Measurements from ENCODE around the gene PCARE. TPM values are rescaled to one million over a fixed set of nuclear protein-coding genes. Genes with fewer than 3 reads are reported as not detected.

Gene PCARE
- total RNA-seq, 2 experiments from 2014 or later = not detected

GRCh38 chr2:29066271-29066860, 8.0 kb downstream of the PCARE start:
- Mint-ChIP-seq H3K36me3 (ENCODE audit: low read depth) (no peaks in the 10 kb centered on the region), H3K4me1 (no peaks in the 10 kb centered on the region), H3K4me3 (no peak overlapping the region), H3K27ac (no peak overlapping the region), H3K9me3 (no peaks in the 10 kb centered on the region), H3K27me3 (no peaks in the 10 kb centered on the region)
- CTCF ChIA-PET = interaction anchor here (0.5 to 1.7 kb wide), 2 partner anchors 9 to 240 kb away, joined by 3 to 5 read pairs; no protein-coding TSS in a partner anchor
- POLR2A ChIA-PET = no interaction called here
- DNase-seq = no peak

GRCh38 chr2:29065068-29065811, 9.1 kb downstream of the PCARE start:
- H3K9me3 Mint-ChIP-seq = no peaks in the 10 kb centered on the region
- no peaks in the 10 kb centered on the region for H3K27me3 Mint-ChIP-seq
- H3K36me3 Mint-ChIP-seq (ENCODE audit: low read depth) = no peaks in the 10 kb centered on the region
- ChIA-PET POLR2A (no interaction called here), CTCF (interaction anchor here (1.7 kb wide), 1 partner anchor 10 kb away, joined by 5 read pairs; no protein-coding TSS in a partner anchor)
- H3K4me1 Mint-ChIP-seq = no peaks in the 10 kb centered on the region
- no peak overlapping the region for H3K27ac Mint-ChIP-seq
- H3K4me3 Mint-ChIP-seq = no peak overlapping the region
- DNase-seq = no peak

DNA sequence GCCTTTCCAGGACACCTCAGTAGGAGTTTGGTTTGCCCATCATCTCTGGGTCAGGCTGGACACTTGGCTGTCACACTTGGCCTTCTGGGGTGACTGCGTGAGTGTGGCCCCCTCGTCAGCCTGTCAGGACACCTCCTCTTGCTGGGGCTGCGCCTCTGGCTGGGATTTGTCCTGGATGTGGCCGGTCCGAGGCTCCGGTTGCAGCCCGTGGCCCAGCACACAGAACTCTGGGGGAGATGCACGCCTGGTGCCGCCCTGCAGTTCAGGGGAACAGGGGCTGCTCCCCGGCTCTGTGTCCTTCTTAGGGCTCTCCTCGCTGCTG, 9.6 kb downstream of the PCARE start:
- DNase-seq = no peak
- ChIA-PET CTCF (interaction anchor here (1.7 kb wide), 1 partner anchor 11 kb away, joined by 5 read pairs; no protein-coding TSS in a partner anchor), POLR2A (no interaction called here)
- Mint-ChIP-seq H3K9me3 (no peaks in the 10 kb centered on the region), H3K4me1 (peaks cover 3% of the 10 kb centered on the region), H3K27ac (no peak overlapping the region), H3K27me3 (no peaks in the 10 kb centered on the region), H3K4me3 (no peak overlapping the region), H3K36me3 (ENCODE audit: low read depth) (no peaks in the 10 kb centered on the region)

- DNase-seq = no peak
- Mint-ChIP-seq H3K4me1 (peaks cover 3% of the 10 kb centered on the region), H3K27ac (no peak overlapping the region), H3K36me3 (ENCODE audit: low read depth) (no peaks in the 10 kb centered on the region), H3K9me3 (no peaks in the 10 kb centered on the region), H3K4me3 (no peak overlapping the region), H3K27me3 (no peaks in the 10 kb centered on the region)
- ChIA-PET CTCF (no interaction called here), POLR2A (no interaction called here)
These were observed 10.0 kb downstream of the PCARE start for GRCh38 chr2:29064346-29064715.

GRCh38 chr2:29063646-29064345, 10.5 kb downstream of the PCARE start:
- no peaks in the 10 kb centered on the region for H3K36me3 Mint-ChIP-seq (ENCODE audit: low read depth)
- no peak for DNase-seq
- CTCF ChIA-PET = interaction anchor here (1.0 kb wide), 1 partner anchor 11 kb away, joined by 3 read pairs; no protein-coding TSS in a partner anchor

DNA sequence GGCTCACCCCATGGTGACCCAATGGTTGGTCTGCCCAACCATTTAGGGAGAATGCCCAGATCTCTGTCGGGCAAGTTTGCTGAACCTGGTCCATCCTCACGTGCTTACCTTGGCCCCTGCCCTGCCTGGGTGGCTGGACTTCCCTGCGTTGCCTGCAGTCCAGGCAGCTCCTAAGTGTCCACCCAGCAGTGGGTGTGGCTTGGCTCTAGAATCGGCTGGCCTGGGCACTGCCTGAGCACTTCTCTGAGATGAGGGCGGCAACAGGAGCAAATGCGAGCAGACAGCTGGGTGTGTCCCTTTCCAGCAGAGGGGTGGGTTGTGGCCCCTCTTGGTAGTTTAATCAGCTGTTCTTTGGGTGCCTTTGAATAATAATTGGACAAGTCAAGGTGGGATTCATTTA, 11.3 kb downstream of the PCARE start:
- no peak overlapping the region for H3K4me3 Mint-ChIP-seq
- H3K36me3 Mint-ChIP-seq (ENCODE audit: low read depth) = no peaks in the 10 kb centered on the region
- POLR2A ChIA-PET = no interaction called here
- no peak for DNase-seq
- H3K4me1 Mint-ChIP-seq = peaks cover 3% of the 10 kb centered on the region
- no peaks in the 10 kb centered on the region for H3K9me3 Mint-ChIP-seq
- CTCF ChIA-PET = interaction anchor here (0.6 to 1.0 kb wide), 2 partner anchors 10 to 596 kb away, joined by 3 read pairs; no protein-coding TSS in a partner anchor
- no peaks in the 10 kb centered on the region for H3K27me3 Mint-ChIP-seq
- H3K27ac Mint-ChIP-seq = no peak overlapping the region

More at GRCh38 chr2:29063646-29064345, 10.5 kb downstream of the PCARE start:
- no peak overlapping the region for H3K4me3 Mint-ChIP-seq
- H3K27ac Mint-ChIP-seq = no peak overlapping the region
- H3K4me1 Mint-ChIP-seq = peaks cover 3% of the 10 kb centered on the region
- POLR2A ChIA-PET = no interaction called here
- H3K9me3 Mint-ChIP-seq = no peaks in the 10 kb centered on the region
- no peaks in the 10 kb centered on the region for H3K27me3 Mint-ChIP-seq

DNA sequence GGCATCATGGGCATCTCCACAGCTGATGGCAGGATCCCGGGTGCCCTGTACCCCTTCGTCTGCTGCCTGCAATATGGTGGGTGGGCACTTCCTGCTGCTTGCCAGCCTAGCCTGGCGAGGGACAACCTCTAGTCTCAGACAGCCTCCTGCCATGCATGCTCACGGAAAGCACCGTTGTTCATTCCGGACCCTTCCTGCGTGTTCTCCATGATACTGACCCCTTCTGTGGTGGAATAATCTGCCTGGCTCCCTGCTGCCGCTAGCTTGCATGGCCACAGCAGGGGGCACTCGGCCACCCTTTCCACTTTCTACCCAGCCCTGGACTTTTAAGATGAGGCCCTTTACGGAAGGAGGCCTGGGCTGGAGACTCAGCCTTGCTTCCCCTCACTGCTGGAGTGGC, 12.0 kb downstream of the PCARE start:
- CTCF ChIA-PET = interaction anchor here (0.6 to 1.4 kb wide), 3 partner anchors 9 to 595 kb away, joined by 3 to 6 read pairs (median 3); no protein-coding TSS in a partner anchor
- Mint-ChIP-seq H3K27me3 (no peaks in the 10 kb centered on the region), H3K4me3 (no peak overlapping the region), H3K9me3 (no peaks in the 10 kb centered on the region), H3K4me1 (peaks cover 3% of the 10 kb centered on the region), H3K36me3 (ENCODE audit: low read depth) (no peaks in the 10 kb centered on the region), H3K27ac (no peak overlapping the region)
- POLR2A ChIA-PET = no interaction called here
- no peak for DNase-seq

DNA sequence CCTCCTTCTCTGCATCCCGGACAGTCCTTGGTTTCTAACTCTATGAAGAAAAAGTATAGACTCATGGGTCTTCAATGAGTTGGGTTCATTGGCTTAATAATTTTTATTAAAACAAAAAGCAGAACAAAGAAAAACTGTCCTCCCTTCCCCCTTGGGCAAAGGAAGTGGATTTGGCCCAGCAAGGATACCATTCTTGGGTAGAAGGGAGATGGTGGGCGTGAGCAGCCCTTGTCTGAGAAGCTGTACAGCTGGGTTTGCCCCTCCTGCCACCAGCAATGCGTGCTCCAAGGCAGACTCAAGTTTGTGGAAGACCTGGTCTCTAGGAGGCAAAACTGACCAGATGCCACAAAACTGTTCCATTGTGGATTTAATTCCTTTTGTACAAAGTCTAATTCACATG, 12.7 kb downstream of the PCARE start:
- Mint-ChIP-seq H3K27me3 (no peaks in the 10 kb centered on the region), H3K4me1 (peaks cover 3% of the 10 kb centered on the region), H3K9me3 (no peaks in the 10 kb centered on the region), H3K4me3 (no peak overlapping the region), H3K27ac (no peak overlapping the region), H3K36me3 (ENCODE audit: low read depth) (no peaks in the 10 kb centered on the region)
- POLR2A ChIA-PET = no interaction called here
- DNase-seq = no peak
- CTCF ChIA-PET = interaction anchor here (1.4 kb wide), 1 partner anchor 16 kb away, joined by 6 read pairs; no protein-coding TSS in a partner anchor

DNA sequence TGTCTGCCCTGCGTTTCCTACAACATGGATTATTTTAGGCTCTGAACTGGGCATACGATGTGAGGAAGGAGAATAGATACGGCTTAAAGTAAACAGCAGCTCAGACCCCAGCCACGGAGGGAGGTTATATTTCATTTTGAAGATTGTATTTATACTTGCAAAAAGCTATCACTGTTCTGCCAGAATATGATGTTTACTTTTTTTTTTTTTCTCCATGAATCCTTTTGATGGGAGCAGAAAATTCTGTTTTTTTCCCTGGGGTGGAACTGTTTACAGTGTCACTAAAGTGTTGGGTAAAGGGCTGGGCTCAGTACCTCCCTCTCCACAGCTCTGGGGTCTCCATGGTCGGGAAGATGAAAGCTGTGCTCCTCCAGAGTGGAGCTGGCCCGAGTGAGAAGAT, 13.1 kb downstream of the PCARE start:
- Mint-ChIP-seq H3K27ac (no peak overlapping the region), H3K9me3 (no peaks in the 10 kb centered on the region), H3K4me3 (no peak overlapping the region), H3K4me1 (peaks cover 3% of the 10 kb centered on the region), H3K27me3 (no peaks in the 10 kb centered on the region), H3K36me3 (ENCODE audit: low read depth) (no peaks in the 10 kb centered on the region)
- CTCF ChIA-PET = interaction anchor here (0.6 to 1.4 kb wide), 2 partner anchors 17 to 46 kb away, joined by 3 to 6 read pairs; no protein-coding TSS in a partner anchor
- no peak for DNase-seq
- POLR2A ChIA-PET = interaction anchor here (0.7 kb wide), 1 partner anchor 103 kb away, joined by 3 read pairs; no protein-coding TSS in a partner anchor

DNA sequence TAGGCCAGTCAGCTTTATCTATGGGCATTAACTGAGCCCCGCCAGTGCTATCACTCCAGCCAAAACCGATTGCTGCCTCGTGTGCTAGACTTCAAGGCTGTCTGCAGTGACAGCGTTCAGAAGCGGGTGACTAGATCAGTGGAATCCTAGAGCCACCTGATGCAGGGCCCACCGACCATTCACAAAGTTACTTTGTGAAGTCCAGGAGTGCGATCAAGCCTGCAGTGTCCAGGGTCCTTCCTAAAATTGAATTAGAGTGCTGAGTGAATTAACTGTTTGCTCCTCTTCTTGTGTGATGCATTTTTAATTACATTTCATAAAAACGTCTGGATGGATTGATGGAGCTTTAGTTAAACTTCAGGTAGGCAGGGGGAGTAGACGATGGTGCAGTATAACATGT, 13.9 kb downstream of the PCARE start:
- ChIA-PET POLR2A (no interaction called here), CTCF (interaction anchor here (0.8 kb wide), 1 partner anchor 17 kb away, joined by 3 read pairs; no protein-coding TSS in a partner anchor)
- Mint-ChIP-seq H3K9me3 (no peaks in the 10 kb centered on the region), H3K4me3 (no peak overlapping the region), H3K4me1 (peaks cover 3% of the 10 kb centered on the region), H3K27me3 (no peaks in the 10 kb centered on the region), H3K36me3 (ENCODE audit: low read depth) (no peaks in the 10 kb centered on the region), H3K27ac (no peak overlapping the region)
- no peak for DNase-seq

- no peak overlapping the region for H3K4me3 Mint-ChIP-seq
These were observed 14.7 kb downstream of the PCARE start for GRCh38 chr2:29059624-29060023.

GRCh38 chr2:29057006-29057405, 17.3 kb downstream of the PCARE start:
- no peak for DNase-seq
- no peaks in the 10 kb centered on the region for H3K27me3 Mint-ChIP-seq
- no peak overlapping the region for H3K27ac Mint-ChIP-seq
- H3K36me3 Mint-ChIP-seq (ENCODE audit: low read depth) = no peaks in the 10 kb centered on the region
- POLR2A ChIA-PET = no interaction called here
- H3K4me1 Mint-ChIP-seq = peaks cover 3% of the 10 kb centered on the region
- H3K9me3 Mint-ChIP-seq = no peaks in the 10 kb centered on the region
- no peak overlapping the region for H3K4me3 Mint-ChIP-seq
- CTCF ChIA-PET = interaction anchor here (0.6 to 1.0 kb wide), 2 partner anchors 15 to 51 kb away, joined by 3 read pairs; no protein-coding TSS in a partner anchor

More at GRCh38 chr2:29059624-29060023, 14.7 kb downstream of the PCARE start:
- ChIA-PET POLR2A (no interaction called here), CTCF (no interaction called here)
- Mint-ChIP-seq H3K27ac (no peak overlapping the region), H3K9me3 (no peaks in the 10 kb centered on the region), H3K27me3 (no peaks in the 10 kb centered on the region), H3K36me3 (ENCODE audit: low read depth) (no peaks in the 10 kb centered on the region), H3K4me1 (peaks cover 3% of the 10 kb centered on the region)
- DNase-seq = no peak

DNA sequence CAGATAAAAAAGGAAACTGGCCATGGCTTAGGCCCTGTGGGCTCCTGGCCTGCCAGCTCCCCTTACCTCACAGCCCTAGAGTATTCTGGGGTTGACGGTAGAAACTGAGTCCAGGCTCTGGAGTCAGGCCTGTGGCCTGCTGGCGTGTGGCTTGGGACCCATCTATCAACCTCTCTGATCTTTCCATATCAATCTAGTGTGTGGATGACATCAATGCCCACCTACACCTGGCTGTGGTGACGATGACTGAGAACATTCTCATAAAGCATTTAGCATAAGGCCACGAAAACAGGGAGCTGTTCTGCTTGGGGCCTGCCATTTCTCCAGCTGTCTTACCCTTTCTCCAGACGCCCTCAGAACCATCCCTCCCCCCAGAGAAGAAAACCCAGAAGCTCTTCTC, 17.9 kb downstream of the PCARE start:
- POLR2A ChIA-PET = no interaction called here

More for the DNA sequence above, 17.9 kb downstream of the PCARE start:
- H3K27me3 Mint-ChIP-seq = no peaks in the 10 kb centered on the region
- H3K9me3 Mint-ChIP-seq = no peaks in the 10 kb centered on the region
- no peaks in the 10 kb centered on the region for H3K36me3 Mint-ChIP-seq (ENCODE audit: low read depth)
- CTCF ChIA-PET = interaction anchor here (0.6 to 1.0 kb wide), 2 partner anchors 22 to 52 kb away, joined by 3 read pairs; no protein-coding TSS in a partner anchor
- no peak overlapping the region for H3K27ac Mint-ChIP-seq
- H3K4me3 Mint-ChIP-seq = no peak overlapping the region
- peaks cover 3% of the 10 kb centered on the region for H3K4me1 Mint-ChIP-seq
- DNase-seq = no peak
